Kidney tubule cell (primary cell): ENCODE measurements around the gene HECTD4.

ENCODE experiments used
- DNase-seq: peaks from one replicate; pipeline ENCODE4 v3.0.0-alpha.2; 2018; ENCODE audit warnings: low spot score

The HECTD4 gene

DNA sequence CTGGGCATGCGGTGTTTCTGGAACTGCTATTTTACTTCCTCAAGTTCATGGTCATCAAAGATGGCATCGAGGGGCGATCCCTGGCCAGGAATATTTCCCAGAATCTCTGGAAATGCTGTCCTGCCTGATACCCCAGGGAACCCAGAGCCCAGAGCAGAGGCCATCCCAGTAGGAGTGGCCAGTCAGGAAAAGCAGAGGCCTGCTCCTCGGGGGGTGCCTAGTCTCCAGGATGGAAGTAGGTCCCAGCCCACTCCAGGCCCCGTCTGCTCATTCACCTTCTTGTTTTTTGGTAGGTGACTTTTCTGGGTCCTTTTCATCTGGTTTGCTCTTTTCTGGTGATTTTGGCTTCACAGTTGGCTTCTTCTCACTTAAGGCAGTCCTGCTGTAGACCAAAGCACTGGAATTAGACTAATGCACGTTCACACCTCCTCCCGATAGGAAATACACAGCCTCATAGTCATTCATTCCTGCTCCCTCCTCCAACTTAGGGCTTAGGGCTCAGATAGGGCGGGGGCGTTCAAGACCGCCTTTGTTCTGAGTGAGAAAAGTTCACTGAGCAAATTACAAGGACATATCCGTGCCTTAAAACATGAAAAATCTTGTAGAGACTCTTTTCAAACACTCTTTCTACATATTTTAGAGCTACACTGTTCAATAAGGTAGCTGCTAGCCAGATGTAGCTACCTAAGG, 205.8 kb downstream of the HECTD4 start:
- no peak for DNase-seq

DNA sequence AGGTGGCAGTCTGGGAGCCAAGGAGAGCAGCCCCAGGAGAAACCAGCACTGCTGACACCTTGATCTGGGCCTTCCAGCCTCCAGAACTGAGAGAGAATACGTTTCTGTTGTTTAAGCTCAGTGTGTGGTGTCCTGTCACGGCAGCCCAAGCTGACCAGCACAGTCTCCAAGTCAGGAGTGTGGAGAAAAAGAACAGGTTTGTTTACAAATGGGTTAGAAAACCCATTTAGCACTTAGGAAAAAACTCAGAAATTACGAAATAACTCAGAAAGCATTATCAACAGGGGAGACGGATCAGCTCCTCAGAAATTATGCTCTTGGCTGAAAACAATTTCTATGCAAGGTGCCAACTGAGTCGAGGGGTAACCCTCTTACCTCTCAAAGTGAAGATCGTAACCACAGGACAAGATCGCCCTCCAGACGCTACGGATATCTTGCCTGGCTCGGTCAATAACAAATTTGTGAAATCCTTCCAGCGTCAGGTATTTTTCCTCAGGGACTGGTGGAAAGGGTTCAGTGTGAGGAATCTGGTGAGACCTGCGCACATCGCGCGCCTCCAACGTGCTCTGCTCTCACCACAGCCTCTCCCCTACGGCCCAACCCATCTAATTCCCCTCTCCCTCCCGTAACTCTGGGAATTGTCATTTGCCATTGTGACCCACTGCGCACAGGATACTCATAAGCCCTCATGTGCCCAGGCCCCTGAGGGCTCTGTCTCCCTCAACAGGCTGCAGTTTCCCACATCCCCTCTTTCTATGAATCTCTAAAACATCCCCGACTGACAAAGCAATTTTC, 206.7 kb downstream of the HECTD4 start:
- DNase-seq = no peak

DNA sequence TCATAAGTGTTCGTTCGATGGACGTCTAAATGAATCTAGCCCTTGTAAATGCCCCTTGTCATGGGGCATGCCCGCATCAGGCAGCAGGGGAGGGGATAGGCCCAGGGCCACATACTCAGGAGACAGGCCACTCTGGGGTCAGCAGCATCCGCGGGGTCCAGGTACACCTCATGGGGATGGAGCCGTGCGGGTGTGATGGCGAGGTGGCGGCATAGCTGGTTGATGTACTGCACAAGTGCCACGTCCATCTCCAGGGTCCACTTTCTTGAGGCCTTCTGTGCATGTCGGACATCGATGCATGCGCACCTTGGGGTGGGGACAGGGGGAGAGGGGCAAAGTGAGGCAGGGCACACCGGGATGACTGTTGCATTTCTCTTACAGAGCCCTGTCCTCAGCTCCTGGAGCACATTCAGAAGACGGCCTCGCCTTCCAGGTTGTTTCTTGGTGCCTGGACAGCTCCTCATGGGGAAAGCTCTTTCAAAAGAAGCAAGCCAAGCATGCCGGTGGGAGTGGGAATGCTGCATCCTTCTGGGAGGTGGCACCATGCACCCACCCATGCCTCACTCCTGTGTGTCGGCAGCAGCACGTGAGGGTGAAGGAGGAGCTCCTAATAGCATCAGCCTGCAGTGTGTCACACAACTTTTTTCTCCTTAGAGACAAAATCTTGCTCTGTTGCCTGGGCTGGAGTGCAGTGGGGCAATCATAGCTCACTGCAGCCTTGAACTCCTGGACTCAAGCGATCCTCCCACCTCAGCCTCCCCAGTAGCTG, 209.5 kb downstream of the HECTD4 start:
- no peak for DNase-seq

DNA sequence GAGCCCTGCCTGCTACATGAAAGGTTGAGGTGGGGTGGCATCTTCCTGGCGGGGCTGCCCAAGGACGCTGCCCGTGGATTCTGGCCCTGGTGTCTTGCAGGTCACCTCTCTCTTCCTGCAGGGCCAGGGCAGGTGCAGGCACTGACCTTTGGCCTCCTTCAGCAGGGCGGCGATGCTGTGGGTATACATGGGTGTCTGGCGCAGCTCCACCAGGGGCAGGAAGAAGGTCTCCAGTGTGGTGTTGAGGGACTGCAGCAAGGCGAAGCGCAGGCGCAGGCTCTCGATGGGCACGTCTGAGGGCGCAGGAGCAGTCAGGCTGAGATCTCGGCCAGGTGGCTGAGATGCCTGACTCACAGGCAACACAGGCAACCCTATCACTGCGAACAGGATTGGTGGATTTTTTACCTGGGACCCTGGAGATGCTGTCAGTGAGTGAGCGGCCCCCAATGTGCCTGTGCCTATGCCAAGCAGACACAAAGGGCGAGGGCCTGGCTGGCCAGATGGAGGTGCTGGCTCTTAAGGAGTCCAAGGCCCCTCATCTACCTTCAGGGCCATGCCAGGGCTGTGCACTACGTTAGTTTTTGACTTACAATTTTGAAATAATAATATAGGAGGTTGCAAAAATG, 211.1 kb downstream of the HECTD4 start:
- no peak for DNase-seq

DNA sequence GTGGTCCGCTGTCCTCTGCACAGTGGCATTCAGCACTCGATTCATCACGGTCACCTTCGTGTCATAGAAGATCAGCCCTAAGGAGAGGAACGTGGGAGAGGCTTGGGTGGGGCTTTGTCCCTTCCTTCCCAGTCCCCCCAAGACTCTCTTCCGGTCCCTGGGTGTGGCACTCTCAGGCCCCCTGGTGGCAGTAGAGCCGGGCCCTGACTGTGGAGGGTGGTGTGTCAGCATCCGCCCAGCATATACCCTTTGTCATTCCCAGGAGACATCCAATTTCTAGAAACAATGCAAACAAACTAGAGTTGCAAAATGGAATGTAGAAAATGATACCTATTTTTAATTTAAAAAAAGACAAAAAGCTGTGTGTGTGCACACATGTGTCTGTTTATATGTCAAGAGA, 211.9 kb downstream of the HECTD4 start:
- no peak for DNase-seq

DNA sequence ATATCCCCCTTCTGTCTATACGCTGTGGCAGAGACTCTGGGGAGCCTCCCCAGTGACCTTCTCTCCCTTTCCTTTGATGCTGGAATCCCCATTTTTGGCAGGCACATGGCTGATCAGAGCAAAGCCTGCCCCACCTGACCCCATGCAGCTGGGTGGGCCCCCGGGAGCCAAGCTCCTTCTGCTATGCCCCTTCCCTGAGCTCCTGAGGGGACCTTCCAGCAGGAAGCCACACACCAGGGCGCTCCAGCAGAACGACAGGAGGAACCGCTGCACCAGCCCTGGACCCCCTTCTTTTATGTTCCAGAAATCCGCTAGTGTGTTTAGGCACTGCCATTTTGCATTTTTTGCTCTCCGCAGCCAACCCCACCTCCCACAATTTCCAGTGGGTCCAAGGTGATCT, 212.3 kb downstream of the HECTD4 start:
- no peak for DNase-seq

DNA sequence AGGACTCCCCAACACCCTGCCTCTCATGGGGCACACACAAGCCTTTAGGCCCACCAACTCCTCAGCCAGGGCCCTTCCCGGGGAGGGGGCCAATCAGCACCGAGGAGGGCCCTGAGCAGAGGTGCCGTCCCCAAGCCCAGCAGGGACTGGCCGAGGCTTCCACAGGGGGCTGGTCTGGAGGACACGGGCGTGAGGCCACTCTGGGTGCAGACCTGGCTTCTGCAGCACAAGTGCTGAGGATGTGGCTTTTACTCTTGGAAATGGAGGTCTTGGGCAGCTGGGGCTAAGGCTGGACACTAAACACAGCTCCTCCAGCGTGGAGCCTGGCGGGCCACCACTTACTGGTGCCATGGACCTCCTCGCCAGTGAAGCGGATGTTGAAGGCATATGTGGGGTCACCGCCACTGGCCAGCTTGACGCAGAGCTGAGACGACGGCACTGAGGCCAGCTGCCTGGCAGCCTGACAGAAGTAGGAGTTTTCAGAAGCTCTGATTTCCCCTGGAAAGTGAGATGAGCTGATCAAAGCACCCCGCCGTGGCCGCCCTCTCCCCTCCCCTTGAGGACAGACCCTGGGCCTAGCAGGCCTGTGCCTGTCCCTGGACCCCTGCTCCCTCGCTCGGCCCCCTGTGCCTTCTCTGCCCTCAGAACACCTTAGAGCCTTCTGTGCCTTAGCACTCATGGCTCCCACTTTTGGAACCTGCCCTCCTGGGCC, 212.9 kb downstream of the HECTD4 start:
- DNase-seq = no peak

DNA sequence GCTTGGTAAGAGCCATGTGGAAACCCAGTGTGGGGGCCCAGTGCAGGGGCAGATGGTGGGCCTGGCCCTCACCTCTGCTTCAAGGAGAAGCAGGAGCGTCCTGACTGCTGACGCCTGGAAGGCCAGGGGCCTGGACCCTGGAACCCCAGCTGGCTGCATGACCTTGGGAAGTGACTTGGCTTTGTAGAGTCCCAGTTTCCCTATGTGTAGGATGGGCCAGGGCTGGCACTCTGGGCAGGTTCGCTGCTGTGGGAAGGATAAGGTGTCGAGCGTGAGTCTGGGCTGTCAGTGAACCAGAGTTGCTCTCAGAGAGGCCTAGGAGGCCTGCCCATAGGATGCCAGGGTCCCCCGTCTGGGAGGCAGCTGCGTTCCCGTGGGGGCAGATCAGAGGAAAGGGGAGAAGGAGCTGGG, 213.7 kb downstream of the HECTD4 start:
- DNase-seq = no peak

DNA sequence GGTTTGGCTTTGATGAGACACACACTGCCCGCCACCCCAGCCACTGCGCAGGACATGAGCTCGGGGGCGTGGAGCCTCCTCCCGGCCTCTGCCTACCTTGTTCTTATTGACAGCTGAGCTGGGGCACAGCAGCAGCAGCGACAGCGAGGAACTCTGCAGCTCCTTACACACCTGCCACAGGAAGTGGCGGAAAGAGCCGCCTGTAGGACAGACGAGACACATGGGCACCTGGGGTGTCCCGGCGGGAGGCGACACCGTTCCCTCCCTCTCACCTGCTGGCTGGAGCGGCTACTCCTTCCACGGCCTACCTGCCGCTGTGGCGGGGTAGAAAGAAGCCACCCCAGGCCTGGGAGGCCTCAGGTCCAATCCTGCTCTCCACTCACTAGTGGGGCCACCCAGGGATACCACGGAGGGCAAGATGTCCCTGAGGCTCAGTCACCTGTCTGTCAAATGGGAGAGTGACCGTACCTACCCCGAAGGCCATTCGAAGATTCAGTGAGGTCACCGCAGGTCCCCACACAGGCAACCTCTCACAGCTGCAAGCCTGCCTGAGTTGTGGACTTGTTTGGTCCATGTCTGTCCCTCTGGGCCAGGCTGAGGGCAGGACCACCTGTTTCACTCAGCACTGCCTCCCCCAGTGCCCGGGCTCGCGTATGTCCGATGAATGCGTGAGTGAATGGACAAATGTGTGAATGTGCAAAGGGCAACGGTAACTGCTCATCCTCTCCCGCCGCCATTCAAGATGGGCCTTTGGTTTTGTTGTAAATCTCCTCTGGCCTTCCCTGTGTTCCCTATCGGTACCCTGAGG, 214.3 kb downstream of the HECTD4 start:
- no peak for DNase-seq

DNA sequence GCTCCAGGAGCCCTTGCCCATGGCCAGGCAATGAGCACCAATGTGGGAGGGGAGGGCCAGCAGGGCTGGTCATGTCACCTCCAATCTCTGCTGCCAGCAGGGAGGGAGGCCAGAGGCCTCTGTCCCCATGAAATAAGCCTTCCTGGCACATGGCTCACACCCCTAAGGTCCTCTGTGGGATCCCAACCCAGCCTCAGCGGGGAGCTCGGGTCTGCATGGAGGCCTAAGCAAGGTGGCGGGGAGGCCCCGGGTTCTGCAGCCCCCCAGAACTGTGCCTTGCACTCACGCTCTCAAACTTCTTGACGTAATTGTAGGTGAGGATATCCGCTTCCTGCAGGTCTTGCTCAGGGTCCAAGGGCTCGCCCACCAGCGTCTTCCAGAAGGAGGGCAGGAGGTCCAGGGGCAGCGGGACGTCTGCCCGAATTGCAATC, 215.2 kb downstream of the HECTD4 start:
- no peak for DNase-seq

DNA sequence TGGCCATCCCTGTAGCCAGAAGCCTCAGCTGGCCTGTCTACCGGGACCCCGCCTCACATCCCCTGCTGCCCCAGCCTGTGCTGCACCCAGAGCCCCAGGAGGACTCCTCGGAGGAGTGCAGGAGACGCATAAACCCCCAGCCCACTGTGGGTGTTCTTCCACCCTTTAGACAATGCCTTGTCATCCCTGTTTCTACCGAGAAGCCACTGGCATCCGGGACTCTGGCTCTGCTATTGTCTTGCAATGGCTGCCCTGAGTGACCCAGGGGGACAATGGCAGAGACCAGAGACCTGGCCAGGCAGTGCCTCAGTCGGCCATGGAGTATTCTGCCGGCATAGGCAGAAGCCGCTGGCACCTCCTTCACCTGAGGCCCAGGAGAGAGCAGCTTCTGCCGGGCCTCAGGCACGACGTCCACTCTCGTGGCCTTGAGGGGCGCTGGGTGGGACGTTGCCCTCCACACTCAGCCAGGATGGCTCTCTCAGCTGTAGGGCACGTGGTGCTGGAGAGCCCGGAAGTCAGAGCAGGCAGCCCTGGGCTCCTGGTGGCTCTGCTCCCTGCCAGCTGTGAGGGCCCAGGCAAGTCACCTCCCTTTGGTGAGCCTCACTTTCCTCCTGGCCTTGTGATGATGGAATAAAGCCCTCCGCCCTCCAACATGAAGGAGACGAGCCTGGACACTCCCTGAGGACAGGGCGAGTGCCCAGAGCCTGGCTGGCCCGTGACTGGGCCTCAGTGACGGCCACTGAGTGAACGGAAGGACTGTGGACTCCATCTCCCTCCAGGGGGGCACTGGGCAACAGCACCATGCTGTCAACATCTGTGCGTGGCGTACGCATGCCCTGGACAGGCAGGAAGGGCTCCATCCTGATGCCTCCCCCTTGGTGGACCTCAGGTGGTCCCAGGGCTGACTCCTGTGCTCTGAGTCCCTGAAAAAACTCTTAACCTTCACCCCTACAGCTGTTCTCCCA, 215.9 kb downstream of the HECTD4 start:
- no peak for DNase-seq

DNA sequence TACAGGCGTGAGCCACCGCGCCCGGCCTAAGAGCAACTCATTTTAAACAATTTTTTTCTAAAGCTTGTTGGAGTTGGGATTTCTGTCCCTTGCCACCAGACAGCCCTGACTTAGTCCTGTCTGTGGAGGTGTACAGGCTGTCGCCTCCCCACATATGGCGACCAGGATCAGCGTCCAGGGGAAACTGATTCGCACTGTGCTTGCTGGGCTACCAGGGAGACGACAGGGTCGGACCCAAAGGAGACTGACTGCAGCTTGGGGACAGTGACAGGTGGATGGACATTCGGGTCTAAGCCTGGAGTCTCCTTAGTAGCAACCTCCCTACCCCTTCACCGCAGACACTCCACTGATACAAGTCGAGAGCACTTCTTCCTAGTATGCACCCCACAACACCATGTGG, 216.6 kb downstream of the HECTD4 start:
- no peak for DNase-seq

DNA sequence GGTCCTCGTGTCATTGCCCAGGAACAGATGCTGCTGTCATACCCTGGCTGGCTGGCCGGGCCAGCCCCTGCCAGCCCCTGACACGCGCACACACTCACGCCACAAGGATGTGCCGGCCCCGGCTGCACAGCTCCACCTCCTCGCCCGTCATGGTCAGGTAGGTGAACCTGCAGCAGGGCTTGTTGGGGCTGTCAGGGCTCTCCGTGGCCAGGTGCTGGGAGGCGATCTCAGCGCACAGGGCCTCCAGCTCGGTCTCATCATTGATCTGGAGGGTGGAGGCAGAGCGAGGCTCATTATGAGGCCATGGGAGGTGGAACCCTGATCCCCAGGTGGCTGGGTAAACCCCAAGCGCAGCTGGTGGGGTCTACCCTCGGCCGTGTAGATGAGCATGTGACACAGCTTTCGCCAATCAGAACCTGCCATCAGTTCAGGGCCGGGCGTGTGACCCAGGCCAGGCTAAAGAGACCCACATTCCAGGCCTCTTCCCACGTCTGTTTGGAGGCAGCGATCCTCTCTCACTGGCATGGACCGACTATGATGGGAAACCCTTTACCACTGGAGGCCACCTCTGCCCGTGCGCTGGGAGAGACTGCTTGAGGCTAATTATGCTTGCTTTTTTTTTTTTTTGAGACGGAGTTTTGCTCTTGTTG, 218.1 kb downstream of the HECTD4 start:
- DNase-seq = no peak

DNA sequence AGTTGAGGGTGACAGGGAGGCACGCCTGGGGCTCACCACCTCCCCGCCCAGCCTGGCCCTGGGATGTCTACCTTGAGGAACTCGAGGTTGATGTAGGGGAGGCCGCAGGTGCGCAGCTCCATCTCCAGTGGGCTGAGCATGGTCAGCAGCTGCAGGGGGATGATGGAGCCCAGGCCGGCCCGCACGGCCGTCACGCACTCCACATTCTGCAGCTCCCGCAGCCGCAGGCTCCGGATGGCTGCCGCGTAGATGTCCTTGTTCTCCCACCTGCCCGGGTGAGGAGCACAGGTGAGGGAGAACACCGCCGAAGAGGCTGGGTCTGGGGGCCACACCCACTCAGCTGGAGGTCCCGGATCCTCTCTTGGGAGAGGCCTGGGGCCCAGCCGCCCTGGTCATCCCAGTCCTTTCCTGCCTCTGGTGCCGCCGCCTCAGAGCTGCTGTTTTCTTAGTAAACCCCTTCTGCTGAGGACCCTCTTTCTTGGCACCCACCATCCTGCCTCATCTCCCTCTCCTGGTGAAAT, 218.7 kb downstream of the HECTD4 start:
- no peak for DNase-seq

DNA sequence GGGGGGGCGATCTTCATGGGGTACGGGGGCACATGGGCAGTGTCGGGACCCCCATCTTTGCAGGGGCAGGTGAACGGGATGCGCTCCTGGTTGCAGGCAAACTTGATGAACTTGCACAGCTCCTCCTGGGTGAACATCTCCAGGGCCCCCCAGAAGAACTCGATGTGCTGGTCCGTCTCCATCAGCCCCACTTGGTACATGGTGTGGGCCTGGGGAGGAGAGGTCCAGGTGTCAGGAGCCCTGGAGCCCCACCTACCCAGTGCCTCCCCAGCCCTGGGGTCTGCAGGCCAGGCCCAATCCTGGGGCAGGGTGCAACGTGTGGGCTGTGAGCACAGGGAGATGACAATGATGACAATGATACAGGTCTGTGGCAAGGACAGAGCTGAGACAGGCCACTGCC, 219.2 kb downstream of the HECTD4 start:
- no peak for DNase-seq

DNA sequence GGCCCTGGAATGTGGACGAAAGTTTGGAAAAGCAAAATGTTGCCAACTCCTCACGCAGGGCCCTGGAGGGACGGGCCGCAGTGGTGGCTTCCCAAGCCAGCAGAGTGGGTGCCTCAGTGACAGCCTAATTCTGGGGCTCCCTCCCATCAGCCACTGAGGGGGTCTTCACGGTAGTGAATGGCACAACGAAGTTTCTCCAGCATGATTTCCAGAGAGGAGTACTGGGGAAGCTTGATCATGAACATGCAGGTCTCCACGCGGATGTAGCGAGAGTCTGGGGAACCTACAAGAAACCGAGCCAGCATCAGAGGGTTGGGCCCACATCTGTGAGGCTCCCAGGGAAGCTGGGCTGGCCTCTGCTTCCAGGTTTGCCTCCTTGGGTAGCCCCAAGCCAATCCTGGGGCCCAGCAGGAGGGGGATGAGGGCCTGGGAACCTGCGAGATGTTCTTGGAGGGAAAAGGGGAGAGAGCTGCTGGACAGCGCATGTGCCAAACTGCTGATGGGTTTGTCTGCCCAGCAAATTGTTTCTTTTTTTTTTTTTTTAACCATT, 219.9 kb downstream of the HECTD4 start:
- no peak for DNase-seq

DNA sequence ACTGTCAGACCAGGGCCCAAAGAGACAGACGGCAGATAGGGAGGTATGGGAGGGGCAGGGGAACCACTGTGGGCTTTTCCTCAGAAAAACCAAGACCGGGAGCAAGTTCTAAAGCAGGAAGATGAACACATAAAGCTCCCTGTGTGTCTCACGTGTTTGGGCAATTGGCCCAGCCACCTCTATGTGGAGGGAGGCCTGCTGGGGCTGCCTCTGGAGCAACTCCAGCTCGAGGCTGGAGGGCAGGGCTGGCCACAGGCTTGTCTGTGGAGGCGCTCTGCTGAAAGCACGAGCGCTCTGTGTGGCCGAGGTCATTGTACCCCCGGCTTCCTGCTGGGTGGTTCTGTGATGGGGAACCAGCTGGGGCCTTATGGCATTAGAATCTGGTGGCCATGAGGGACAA, 220.5 kb downstream of the HECTD4 start:
- no peak for DNase-seq

DNA sequence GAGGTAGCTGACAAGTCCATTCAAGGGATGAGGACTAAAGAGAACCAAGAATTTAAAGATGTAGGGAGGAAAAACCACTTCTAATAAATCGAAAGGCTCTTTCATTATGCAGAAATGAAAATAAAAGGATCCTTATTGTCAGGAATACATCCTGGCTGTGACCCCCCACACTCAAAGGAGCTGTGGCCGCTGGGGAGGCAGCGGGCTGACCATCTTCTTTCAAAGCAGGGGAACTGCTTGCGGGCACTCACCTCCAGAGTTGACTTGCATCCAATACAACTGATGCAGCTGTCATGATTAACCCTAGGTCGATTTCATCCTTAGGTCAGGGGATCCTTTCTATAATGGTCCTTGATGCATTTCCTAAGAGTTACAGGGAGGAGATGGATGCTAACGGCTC, 221.6 kb downstream of the HECTD4 start:
- no peak for DNase-seq

DNA sequence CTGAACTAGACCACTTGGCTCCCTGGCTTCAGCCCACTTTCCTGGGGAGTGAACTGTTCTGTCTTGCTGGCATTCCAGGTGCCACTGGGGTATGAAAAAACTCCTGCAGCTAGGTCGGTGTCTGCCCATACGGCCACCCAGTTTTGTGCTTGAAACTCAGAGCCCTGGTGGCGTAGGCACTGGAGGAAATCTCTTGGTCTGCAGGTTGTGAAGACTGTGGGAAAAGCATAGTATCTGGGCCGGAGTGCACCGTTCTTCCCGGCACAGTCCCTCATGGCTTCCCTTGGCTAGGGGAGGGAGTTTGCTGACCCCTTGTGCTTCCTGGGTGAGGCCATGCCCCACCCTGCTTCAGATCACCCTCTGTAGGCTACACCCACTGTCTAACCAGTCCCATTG, 223.1 kb downstream of the HECTD4 start:
- no peak for DNase-seq
